Measurements from ENCODE around the gene IFI27.

- TF ChIP-seq CTCF (IDR thresholded peaks at IDR 0.05): no peak
- no peak for TF ChIP-seq EZH2 (IDR thresholded peaks at IDR 0.05; ENCODE audit: borderline replicate concordance, insufficient read depth, low read depth, low read length, poor library complexity, severe bottlenecking)
Observed at GRCh38 chr14:94161058-94161457, 50.5 kb downstream of the IFI27 start.

Measured in B cell (primary cell).